ENCODE data around the gene GLT8D2. TPM values are rescaled to one million over a fixed set of nuclear protein-coding genes. Genes with fewer than 3 reads are reported as not detected.
"Not testable (repeated sequence)": the region's sequence is repeated elsewhere in the genome, so short reads cannot be mapped to it uniquely, and the experiment has no call there.

The GLT8D2 gene
- polyA plus RNA-seq, 10 donors, result 47.0 to 92.0 (median 69.5) TPM

- peak; percentile 71 to 77 (median 74) for DNase-seq
Observed at GRCh38 chr12:104055686-104056388, 5.8 kb upstream of the GLT8D2 start.

GRCh38 chr12:104054681-104055346 lies 4.8 kb upstream of the GLT8D2 start:
- no peak for DNase-seq

DNA sequence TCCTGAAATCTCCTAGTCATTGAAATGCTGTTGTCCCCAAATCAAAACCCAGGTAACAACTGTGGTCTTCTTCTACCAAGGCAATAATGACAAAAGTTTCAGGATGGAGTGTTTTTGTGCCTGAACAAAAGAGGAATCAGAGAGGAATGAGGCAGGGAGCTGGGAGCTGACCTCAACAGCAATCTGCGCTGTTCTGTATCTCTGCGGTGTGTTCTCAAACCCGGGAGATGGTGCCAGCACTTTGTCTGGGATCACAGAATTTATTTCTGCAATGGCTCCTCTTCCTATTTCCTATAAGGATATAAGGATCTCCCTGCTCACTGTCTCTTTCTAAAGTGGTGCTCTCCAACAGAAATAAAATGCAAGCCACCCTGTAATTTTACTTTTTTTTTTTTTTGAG lies 449 bp upstream of the GLT8D2 start:
- peak in 2 of 3 donors; percentile 5 to 30 for DNase-seq

DNA sequence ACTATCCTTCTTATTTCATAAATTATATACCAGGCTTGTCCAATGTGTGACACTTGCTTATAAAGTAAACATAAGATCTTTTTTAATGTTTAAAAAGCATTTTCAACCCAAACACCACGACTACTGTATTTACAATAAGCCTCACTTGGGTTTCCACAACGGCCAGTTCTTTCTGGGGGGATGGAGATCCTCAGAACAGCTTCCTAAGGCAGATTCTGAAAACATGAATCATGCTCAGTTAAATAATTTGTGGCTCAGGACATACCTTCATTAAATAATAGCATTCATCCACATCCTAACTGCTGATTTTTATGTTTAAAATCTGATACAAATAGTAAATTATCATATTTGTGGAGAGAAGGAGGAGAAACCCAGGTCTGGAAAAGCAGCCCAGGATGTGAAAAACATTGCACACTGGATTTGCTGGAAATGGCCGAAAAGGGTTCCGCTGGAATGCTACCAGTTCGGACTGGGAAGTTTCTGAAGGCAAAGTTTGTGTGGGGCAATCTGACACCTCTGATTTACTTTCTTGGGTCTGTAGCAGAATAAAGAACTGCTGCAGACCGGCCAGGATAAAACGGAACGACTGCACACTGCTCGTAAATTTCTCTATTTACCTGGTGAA lies 597 bp downstream of the GLT8D2 start:
- peak in 2 of 3 donors; percentile 40 to 50 for DNase-seq

DNA sequence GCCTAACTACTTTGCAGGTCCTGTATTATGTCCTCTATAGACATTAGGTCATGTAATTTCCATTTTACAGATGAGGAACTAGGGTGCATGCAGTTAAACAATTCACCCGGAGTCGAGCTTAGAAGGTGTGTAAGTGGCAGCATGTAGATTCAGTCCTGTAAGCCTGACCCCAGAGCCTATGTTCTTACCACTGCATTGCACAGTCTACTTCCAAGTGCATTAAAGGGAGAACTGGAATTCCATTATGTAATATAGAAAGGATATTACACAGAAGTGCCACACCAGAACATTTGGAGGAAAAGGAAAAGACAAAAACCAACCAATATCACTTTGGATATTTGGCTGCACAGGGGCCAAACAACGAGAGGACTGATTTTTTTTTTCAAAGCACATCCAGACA lies 1.2 kb downstream of the GLT8D2 start:
- peak in 2 of 3 donors; percentile 15 to 52 for DNase-seq

GRCh38 chr12:104048162-104048561 lies 1.8 kb downstream of the GLT8D2 start:
- DNase-seq, result peak in 1 of 3 donors; percentile 25

DNA sequence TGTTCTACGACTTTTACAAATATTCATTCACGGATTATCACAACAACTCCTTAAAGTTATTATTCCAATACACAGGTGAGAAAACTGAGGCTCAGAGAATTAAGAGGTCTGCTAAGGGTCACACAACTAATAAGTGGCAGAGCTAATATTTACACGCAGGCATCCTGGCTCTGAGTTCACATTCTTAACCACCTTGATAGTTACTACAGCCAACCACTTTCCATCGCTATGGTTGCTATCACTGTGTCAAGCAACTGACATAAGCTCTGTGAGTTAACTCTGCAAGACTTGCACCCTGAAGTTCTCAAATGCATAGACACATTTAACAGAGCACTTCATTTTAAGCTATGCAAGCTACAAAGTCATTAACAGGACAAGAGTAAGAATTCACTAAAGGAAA lies 3.7 kb downstream of the GLT8D2 start:
- DNase-seq, result no peak

- no peak for DNase-seq
Observed at GRCh38 chr12:104044158-104044557, 5.8 kb downstream of the GLT8D2 start.

- no peak for DNase-seq
Observed at GRCh38 chr12:104042580-104042979, 7.4 kb downstream of the GLT8D2 start.

GRCh38 chr12:104039769-104040168 lies 10.2 kb downstream of the GLT8D2 start:
- DNase-seq, result not testable (repeated sequence)

GRCh38 chr12:104036143-104036542 lies 13.8 kb downstream of the GLT8D2 start:
- DNase-seq, result not testable (repeated sequence)

DNA sequence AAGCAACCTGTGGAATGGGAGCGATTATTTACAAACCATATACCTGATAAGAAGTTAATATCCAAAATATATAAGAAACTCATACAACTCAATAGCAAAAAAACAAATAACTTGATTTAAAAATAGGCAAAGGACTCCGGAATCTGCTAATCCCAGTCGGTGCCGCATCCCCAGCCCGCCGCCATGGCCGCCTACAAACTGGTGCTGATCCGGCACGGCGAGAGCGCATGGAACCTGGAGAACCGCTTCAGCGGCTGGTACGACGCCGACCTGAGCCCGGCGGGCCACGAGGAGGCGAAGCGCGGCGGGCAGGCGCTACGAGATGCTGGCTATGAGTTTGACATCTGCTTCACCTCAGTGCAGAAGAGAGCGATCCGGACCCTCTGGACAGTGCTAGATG lies 19.4 kb downstream of the GLT8D2 start:
- not testable (repeated sequence) for DNase-seq

DNA sequence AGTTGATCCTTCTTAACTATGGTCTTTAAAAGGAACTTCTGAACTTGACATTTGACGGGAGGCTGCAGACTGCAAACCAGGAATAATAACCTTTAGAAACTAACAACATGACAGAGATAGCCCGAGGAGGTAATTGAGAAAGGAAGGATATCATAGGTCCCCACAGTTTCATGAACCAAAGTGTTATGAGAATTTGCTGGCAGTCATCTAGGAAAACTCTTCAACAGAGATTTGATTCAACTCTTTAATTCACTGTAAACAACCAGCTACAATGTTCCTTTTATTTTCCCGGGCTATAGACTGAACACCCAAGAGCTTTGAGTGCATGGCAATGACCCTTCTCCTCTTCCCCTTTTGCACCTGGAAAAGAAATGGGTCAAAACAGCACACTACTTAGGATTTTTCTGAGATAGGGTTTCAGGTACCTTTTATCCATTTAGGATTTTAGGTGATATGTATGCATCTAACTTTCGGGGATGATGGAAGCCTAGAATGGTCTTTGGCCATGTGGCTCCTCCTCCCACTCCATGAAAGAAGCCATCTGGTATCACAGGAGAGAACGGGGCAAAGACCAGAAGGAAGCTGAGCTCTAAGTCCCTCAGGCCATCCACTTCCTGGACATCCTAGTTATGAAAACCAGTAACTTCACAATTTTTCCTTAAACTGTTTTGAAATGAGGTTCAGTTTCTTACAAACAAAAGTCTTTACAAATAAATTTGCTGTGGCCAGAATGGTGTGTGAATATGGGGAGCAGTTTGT lies 23.0 kb downstream of the GLT8D2 start:
- no peak for DNase-seq

DNA sequence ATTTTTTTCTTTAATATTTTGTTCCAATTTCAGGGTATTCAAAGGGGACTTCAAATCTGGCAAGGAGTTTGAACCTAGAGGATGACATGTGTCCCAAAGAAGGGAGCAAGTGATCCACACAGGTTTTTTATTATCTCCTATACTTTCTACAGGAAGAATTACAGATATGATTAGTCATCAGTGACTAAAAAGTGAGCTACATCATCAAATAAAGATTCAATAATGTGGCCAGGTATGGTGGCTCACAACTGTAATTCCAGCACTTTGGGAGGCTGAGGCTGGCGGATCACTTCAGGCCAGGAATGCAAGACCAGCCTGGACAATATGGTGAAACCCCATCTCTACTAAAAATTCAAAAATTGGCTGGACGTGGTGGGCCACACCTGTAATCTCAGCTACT lies 24.2 kb downstream of the GLT8D2 start:
- no peak for DNase-seq

DNA sequence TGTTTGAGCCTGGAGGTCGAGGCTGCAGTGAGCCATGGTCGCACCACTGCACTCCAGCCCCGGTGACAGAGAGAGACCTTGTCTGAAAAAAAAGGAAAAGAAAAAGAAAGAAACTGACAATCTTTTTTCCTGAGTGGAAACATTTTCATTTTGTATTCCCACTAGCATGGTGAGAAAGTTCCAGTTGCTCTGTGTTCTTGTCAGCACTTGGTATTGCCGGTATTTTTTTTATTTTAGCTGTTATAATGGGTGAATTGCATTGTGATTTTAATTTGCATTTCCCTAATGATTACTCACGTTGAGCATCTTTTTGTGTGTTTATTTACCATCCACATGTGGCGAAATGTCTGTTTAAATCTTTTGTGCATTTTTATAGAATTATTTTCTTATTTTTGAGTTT lies 25.6 kb downstream of the GLT8D2 start:
- DNase-seq, result no peak

DNA sequence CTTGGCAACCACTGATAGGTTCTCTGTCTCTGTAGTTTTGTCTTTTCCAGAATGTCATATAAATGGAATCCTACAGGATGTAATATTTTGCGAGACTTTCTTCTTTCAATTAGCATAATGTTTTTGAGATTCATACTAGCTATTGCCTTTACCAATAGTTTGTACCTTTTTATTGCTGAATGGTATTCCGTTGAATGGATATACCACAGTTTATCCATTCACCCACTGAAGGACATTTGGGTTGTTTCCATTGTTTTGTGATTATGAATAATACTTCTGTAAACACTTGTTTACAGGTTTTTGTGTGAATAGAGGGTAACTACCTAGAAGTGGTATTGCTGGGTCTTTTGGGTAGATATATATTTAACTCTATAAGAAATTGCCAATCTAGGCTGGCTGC lies 26.3 kb downstream of the GLT8D2 start:
- no peak for DNase-seq

- peak in 1 of 3 donors; percentile 77 for DNase-seq
Observed at GRCh38 chr12:104022786-104023185, 27.2 kb downstream of the GLT8D2 start.

- DNase-seq, result not testable (repeated sequence)
Observed at GRCh38 chr12:104021862-104022261, 28.1 kb downstream of the GLT8D2 start.

- no peak for DNase-seq
Observed at GRCh38 chr12:104012331-104012730, 37.7 kb downstream of the GLT8D2 start.

DNA sequence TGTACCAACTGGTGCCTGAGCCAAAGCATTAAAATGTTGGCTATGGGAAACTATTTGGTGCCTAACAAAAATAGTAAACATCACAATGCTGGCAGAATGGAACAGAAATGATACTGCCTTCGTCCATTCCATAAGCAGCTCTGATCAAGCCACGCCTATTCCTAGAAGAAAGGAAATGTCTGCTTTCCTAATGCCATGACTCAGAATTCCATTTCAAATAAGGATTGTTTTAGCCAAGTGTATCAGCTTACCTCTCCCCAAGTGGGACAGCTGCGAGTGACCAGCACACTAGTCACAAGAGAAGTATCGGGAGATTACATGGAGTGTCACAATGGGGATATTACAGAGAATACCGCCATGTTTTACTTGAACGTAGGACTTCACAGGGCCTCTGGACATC lies 38.7 kb downstream of the GLT8D2 start:
- DNase-seq, result peak in 1 of 3 donors; percentile 74

GRCh38 chr12:104010606-104011169 lies 39.3 kb downstream of the GLT8D2 start:
- DNase-seq, result no peak

- DNase-seq, result no peak
Observed at GRCh38 chr12:104010121-104010520, 39.9 kb downstream of the GLT8D2 start.

Measured in muscle of back (tissue), 11 donors.